Measurements from ENCODE around the gene PI4K2A. TPM values are rescaled to one million over a fixed set of nuclear protein-coding genes. Genes with fewer than 3 reads are reported as not detected.
A peak's percentile ranks its signal among the peaks of the same experiment; 100 is the strongest.

The PI4K2A gene
- total RNA-seq, 2 donors from 2014 or later, result 15.4 to 16.6 TPM

GRCh38 chr10:97708167-97708566 lies 67.7 kb downstream of the PI4K2A start:
- Mint-ChIP-seq H3K27me3 (ENCODE audit: low read depth) (peaks cover 24% of the 10 kb centered on the region), H3K27ac (no peak overlapping the region), H3K4me3 (no peak overlapping the region), H3K4me1 (ENCODE audit: low read depth) (peaks cover 5% of the 10 kb centered on the region), H3K9me3 (no peaks in the 10 kb centered on the region), H3K36me3 (ENCODE audit: insufficient read depth in 2 of 2) (no peaks in the 10 kb centered on the region)
- ATAC-seq (replicated peaks in 1 of 2), result no peak
- DNase-seq, result no peak

- Mint-ChIP-seq H3K27ac (no peak overlapping the region), H3K4me3 (no peak overlapping the region), H3K4me1 (ENCODE audit: low read depth) (peaks cover 12% of the 10 kb centered on the region), H3K27me3 (ENCODE audit: low read depth) (peaks cover 26% of the 10 kb centered on the region), H3K9me3 (no peaks in the 10 kb centered on the region), H3K36me3 (ENCODE audit: insufficient read depth in 2 of 2) (peaks cover 0 to 2% of the 10 kb centered on the region in 2 donors)
- ATAC-seq (replicated peaks in 1 of 2) (no peak), DNase-seq (peak; percentile 33 to 38)
These were observed 68.8 kb downstream of the PI4K2A start for GRCh38 chr10:97708976-97709946.

- no peak for DNase-seq
- Mint-ChIP-seq H3K27ac (no peak overlapping the region), H3K9me3 (no peaks in the 10 kb centered on the region), H3K4me3 (peak overlapping the region; percentile 23 to 84), H3K36me3 (ENCODE audit: insufficient read depth in 2 of 2) (peaks cover 0 to 2% of the 10 kb centered on the region in 2 donors), H3K27me3 (ENCODE audit: low read depth) (peaks cover 32% of the 10 kb centered on the region), H3K4me1 (ENCODE audit: low read depth) (peaks cover 20% of the 10 kb centered on the region)
- no peak for ATAC-seq (replicated peaks in 1 of 2)
These were observed 71.4 kb downstream of the PI4K2A start for GRCh38 chr10:97711640-97712572.

GRCh38 chr10:97713339-97713825 lies 72.9 kb downstream of the PI4K2A start, which contains the start of gene MARVELD1:
Gene MARVELD1 (plus strand): TSS chr10:97713730. CDS start chr10:97713877, 147 bp downstream.
- H3K4me1 Mint-ChIP-seq (ENCODE audit: low read depth), result peaks cover 20% of the 10 kb centered on the region
- DNase-seq, result peak in 1 of 2 donors; percentile 12
- no peaks in the 10 kb centered on the region for H3K9me3 Mint-ChIP-seq
- H3K27me3 Mint-ChIP-seq (ENCODE audit: low read depth), result peaks cover 32% of the 10 kb centered on the region
- ATAC-seq (replicated peaks in 1 of 2), result peak in 1 of 2 donors; percentile 10
- peak within 1 kb of the TSS; percentile 21 for H3K27ac Mint-ChIP-seq
- H3K36me3 Mint-ChIP-seq (ENCODE audit: insufficient read depth in 2 of 2), result peaks cover 0 to 2% of the 10 kb centered on the region in 2 donors
- H3K4me3 Mint-ChIP-seq, result peak within 1 kb of the TSS; percentile 93 to 96

- DNase-seq, result peak; percentile 67 to 68
- H3K4me1 Mint-ChIP-seq (ENCODE audit: low read depth), result peaks cover 20% of the 10 kb centered on the region
These were observed 73.4 kb downstream of the PI4K2A start for GRCh38 chr10:97713826-97714400.

GRCh38 chr10:97714401-97715258 lies 74.2 kb downstream of the PI4K2A start:
- Mint-ChIP-seq H3K36me3 (ENCODE audit: insufficient read depth in 2 of 2) (peaks cover 0 to 2% of the 10 kb centered on the region in 2 donors), H3K27me3 (ENCODE audit: low read depth) (peaks cover 23% of the 10 kb centered on the region), H3K9me3 (no peaks in the 10 kb centered on the region), H3K27ac (no peak overlapping the region), H3K4me1 (ENCODE audit: low read depth) (peaks cover 20% of the 10 kb centered on the region), H3K4me3 (peak overlapping the region; percentile 93 to 96)
- peak; percentile 31 to 35 for ATAC-seq (replicated peaks in 1 of 2)
- peak in 1 of 2 donors; percentile 14 for DNase-seq

More at GRCh38 chr10:97713826-97714400, 73.4 kb downstream of the PI4K2A start:
- peaks cover 0 to 2% of the 10 kb centered on the region in 2 donors for H3K36me3 Mint-ChIP-seq (ENCODE audit: insufficient read depth in 2 of 2)
- H3K27me3 Mint-ChIP-seq (ENCODE audit: low read depth), result peaks cover 29% of the 10 kb centered on the region
- H3K27ac Mint-ChIP-seq, result peak overlapping the region; percentile 21
- H3K9me3 Mint-ChIP-seq, result no peaks in the 10 kb centered on the region
- H3K4me3 Mint-ChIP-seq, result peak overlapping the region; percentile 93 to 96
- ATAC-seq (replicated peaks in 1 of 2), result peak; percentile 87 to 88

- peaks cover 20% of the 10 kb centered on the region for H3K4me1 Mint-ChIP-seq (ENCODE audit: low read depth)
- ATAC-seq (replicated peaks in 1 of 2), result no peak
- H3K4me3 Mint-ChIP-seq, result peak overlapping the region; percentile 93 to 96
- DNase-seq, result no peak
- no peak overlapping the region for H3K27ac Mint-ChIP-seq
- peaks cover 23% of the 10 kb centered on the region for H3K27me3 Mint-ChIP-seq (ENCODE audit: low read depth)
- H3K9me3 Mint-ChIP-seq, result no peaks in the 10 kb centered on the region
- peaks cover 0 to 2% of the 10 kb centered on the region in 2 donors for H3K36me3 Mint-ChIP-seq (ENCODE audit: insufficient read depth in 2 of 2)
These were observed 74.9 kb downstream of the PI4K2A start for GRCh38 chr10:97715259-97715874.

GRCh38 chr10:97717627-97718026 lies 77.2 kb downstream of the PI4K2A start:
- DNase-seq (no peak), ATAC-seq (replicated peaks in 1 of 2) (no peak)
- H3K4me3 Mint-ChIP-seq, result no peak overlapping the region
- H3K27me3 Mint-ChIP-seq (ENCODE audit: low read depth), result peaks cover 13% of the 10 kb centered on the region
- H3K36me3 Mint-ChIP-seq (ENCODE audit: insufficient read depth in 2 of 2), result peaks cover 0 to 2% of the 10 kb centered on the region in 2 donors
- peaks cover 20% of the 10 kb centered on the region for H3K4me1 Mint-ChIP-seq (ENCODE audit: low read depth)
- no peaks in the 10 kb centered on the region for H3K9me3 Mint-ChIP-seq
- H3K27ac Mint-ChIP-seq, result no peak overlapping the region

- ATAC-seq (replicated peaks in 1 of 2) (no peak), DNase-seq (no peak)
- Mint-ChIP-seq H3K4me3 (no peak overlapping the region), H3K36me3 (ENCODE audit: insufficient read depth in 2 of 2) (peaks cover 0 to 2% of the 10 kb centered on the region in 2 donors), H3K27ac (no peak overlapping the region), H3K4me1 (ENCODE audit: low read depth) (peaks cover 15% of the 10 kb centered on the region), H3K27me3 (ENCODE audit: low read depth) (peaks cover 7% of the 10 kb centered on the region), H3K9me3 (no peaks in the 10 kb centered on the region)
These were observed 77.7 kb downstream of the PI4K2A start for GRCh38 chr10:97718178-97718577.

- no peak overlapping the region for H3K4me3 Mint-ChIP-seq
- H3K9me3 Mint-ChIP-seq, result no peaks in the 10 kb centered on the region
- H3K27ac Mint-ChIP-seq, result no peak overlapping the region
- peaks cover 0 to 2% of the 10 kb centered on the region in 2 donors for H3K36me3 Mint-ChIP-seq (ENCODE audit: insufficient read depth in 2 of 2)
- peaks cover 6% of the 10 kb centered on the region for H3K27me3 Mint-ChIP-seq (ENCODE audit: low read depth)
- H3K4me1 Mint-ChIP-seq (ENCODE audit: low read depth), result peaks cover 13% of the 10 kb centered on the region
- DNase-seq, result no peak
- ATAC-seq (replicated peaks in 1 of 2), result no peak
These were observed 78.2 kb downstream of the PI4K2A start for GRCh38 chr10:97718659-97719142.

- Mint-ChIP-seq H3K27me3 (ENCODE audit: low read depth) (peaks cover 12% of the 10 kb centered on the region), H3K4me1 (ENCODE audit: low read depth) (peaks cover 8% of the 10 kb centered on the region), H3K4me3 (no peak overlapping the region), H3K36me3 (ENCODE audit: insufficient read depth in 2 of 2) (no peaks in the 10 kb centered on the region), H3K9me3 (no peaks in the 10 kb centered on the region), H3K27ac (no peak overlapping the region)
- no peak for DNase-seq
- ATAC-seq (replicated peaks in 1 of 2), result no peak
These were observed 79.1 kb downstream of the PI4K2A start for GRCh38 chr10:97719602-97720001.

Measured in activated T-cell treated with anti-CD3 and anti-CD28 coated beads, Interleukin-2, amount 50 U/mL, for 72 hours (primary cell).